Measurements from ENCODE around the gene GORASP1.

The GORASP1 gene

GRCh38 chr3:39148435-39149058 is 41.1 kb upstream of the GORASP1 start:
- Histone ChIP-seq H3K9ac (peak overlapping the region; percentile 97), H3K36me3 (peaks cover 32% of the 10 kb centered on the region), H3K4me3 (peak overlapping the region; percentile 100), H3K27ac (peak overlapping the region; percentile 99), H3K9me3 (no peaks in the 10 kb centered on the region), H3K4me2 (peak overlapping the region; percentile 98), H4K20me1 (peaks cover 65% of the 10 kb centered on the region), H3K4me1 (peaks cover 85% of the 10 kb centered on the region), H3K27me3 (no peaks in the 10 kb centered on the region)
- TF ChIP-seq Cebpa-rat (IDR thresholded peaks at IDR 0.05), result no peak

GRCh38 chr3:39147711-39148434 is 40.4 kb upstream of the GORASP1 start:
- Histone ChIP-seq H3K9me3 (no peaks in the 10 kb centered on the region), H3K27me3 (no peaks in the 10 kb centered on the region), H3K9ac (peak overlapping the region; percentile 97), H3K4me2 (peak overlapping the region; percentile 98), H3K27ac (peak overlapping the region; percentile 99), H3K4me1 (peaks cover 91% of the 10 kb centered on the region), H3K36me3 (peaks cover 38% of the 10 kb centered on the region), H3K4me3 (peak overlapping the region; percentile 100), H4K20me1 (peaks cover 67% of the 10 kb centered on the region)
- TF ChIP-seq Cebpa-rat (IDR thresholded peaks at IDR 0.05), result no peak

- H3K9ac ChIP-seq, result peak overlapping the region; percentile 97
- peak overlapping the region; percentile 100 for H3K4me3 ChIP-seq
- H4K20me1 ChIP-seq, result peaks cover 67% of the 10 kb centered on the region
These were observed 39.5 kb upstream of the GORASP1 start for GRCh38 chr3:39146611-39147591.

DNA sequence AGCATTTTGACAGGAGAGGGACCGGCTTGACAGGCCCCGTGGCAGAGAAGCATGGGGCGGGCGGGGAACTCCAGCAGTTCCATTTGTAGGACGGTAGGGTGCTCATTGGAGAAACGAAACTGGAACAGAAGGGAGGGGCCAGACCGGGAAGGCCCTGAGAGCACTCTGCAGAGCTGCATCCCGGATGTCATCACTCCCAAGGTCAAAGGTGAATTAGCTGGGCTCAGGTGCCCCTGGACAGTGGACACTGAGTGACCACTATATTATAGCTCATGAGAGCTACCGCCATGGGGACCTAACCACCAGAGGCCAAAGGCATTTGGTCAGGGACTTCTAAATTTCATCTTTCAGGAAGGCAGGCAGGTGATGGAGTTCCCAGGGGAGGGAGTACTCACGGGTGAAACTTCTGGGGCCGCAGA is 38.7 kb upstream of the GORASP1 start:
- no peaks in the 10 kb centered on the region for H3K9me3 ChIP-seq
- no peaks in the 10 kb centered on the region for H3K27me3 ChIP-seq
- peaks cover 67% of the 10 kb centered on the region for H4K20me1 ChIP-seq
- peaks cover 56% of the 10 kb centered on the region for H3K36me3 ChIP-seq
- peak overlapping the region; percentile 97 for H3K9ac ChIP-seq
- peak overlapping the region; percentile 99 for H3K27ac ChIP-seq
- peak overlapping the region; percentile 100 for H3K4me3 ChIP-seq
- H3K4me2 ChIP-seq, result peak overlapping the region; percentile 98
- no peak for TF ChIP-seq Cebpa-rat (IDR thresholded peaks at IDR 0.05)
- H3K4me1 ChIP-seq, result peaks cover 97% of the 10 kb centered on the region

More at GRCh38 chr3:39146611-39147591, 39.5 kb upstream of the GORASP1 start:
- Histone ChIP-seq H3K4me1 (peaks cover 97% of the 10 kb centered on the region), H3K4me2 (peak overlapping the region; percentile 98), H3K9me3 (no peaks in the 10 kb centered on the region), H3K36me3 (peaks cover 48% of the 10 kb centered on the region), H3K27me3 (no peaks in the 10 kb centered on the region), H3K27ac (peak overlapping the region; percentile 99)
- no peak for TF ChIP-seq Cebpa-rat (IDR thresholded peaks at IDR 0.05)

DNA sequence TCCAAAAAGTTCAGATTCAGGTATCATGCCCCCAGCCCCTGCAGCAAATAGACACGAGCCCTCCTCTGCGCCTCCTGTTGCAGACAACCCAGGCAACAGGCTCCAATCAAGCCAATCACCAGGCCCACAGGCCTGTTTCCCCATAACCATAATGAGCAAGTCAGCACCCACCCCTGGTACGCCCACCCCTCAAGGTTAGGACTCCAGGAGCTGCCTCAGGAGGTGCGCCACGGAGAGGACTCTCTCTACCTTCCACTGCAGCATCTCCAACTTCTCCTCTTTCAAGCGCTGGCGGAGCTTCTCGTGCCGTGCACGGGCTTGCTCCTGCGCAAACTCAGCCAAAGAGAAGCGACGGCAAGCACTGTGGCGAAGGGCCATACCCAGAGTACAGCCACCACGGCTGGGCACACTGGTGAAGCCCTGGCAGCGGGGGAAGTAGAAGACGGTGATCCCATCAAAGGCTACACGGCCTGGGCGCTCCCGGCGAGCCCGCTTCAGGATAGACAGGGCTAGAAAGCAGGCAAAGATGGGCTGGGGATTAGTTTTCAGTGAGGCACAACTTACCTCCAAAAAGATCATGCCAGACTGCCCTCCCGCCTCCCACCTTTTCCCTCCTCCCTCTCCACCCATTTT is 37.4 kb upstream of the GORASP1 start:
- TF ChIP-seq Cebpa-rat (IDR thresholded peaks at IDR 0.05), result no peak
- peaks cover 68% of the 10 kb centered on the region for H3K36me3 ChIP-seq

DNA sequence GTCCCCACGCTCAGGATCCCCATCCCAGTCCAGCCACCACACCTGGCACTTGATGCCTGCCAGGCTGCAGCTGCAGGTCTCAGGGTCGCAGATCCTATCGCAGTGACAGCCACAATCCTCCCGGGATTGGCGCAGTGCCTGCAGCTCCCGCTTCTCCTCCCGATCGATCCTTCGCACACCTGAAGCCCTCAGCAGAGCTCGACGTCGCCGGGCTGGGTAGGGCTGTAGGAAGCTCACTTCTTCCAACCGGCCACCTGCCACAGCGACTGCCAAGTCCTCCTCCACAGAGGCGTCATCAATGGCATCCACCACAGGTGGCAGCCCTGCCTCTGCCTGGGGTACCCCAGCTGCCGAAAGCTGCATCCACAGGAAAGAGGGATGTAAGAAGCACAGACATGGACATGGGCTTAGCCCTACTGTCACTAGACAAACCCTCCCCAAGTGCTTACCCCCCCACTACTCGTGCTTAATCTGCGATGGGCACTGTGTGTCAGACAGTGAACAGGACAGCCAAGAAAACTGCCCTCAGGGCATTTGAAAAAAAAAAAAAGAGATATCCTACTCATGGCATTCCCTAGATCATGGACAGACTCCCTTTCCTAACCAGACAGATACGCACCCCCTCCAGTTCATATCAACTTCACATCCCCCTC is 36.8 kb upstream of the GORASP1 start:
- Histone ChIP-seq H3K9me3 (no peaks in the 10 kb centered on the region), H3K36me3 (peaks cover 72% of the 10 kb centered on the region), H3K9ac (0 out of 2 replicates have a peak overlapping the region, but pooled peaks have one; percentile 15), H3K27me3 (no peaks in the 10 kb centered on the region), H3K4me3 (no peak overlapping the region), H3K4me2 (peak overlapping the region; percentile 98), H3K27ac (peak overlapping the region; percentile 74; the same call in 1 of the 2 replicates), H3K4me1 (peaks cover 88% of the 10 kb centered on the region), H4K20me1 (peaks cover 75% of the 10 kb centered on the region)
- TF ChIP-seq Cebpa-rat (IDR thresholded peaks at IDR 0.05), result no peak

More for the DNA sequence above, 37.4 kb upstream of the GORASP1 start:
- Histone ChIP-seq H3K4me1 (peaks cover 94% of the 10 kb centered on the region), H4K20me1 (peaks cover 70% of the 10 kb centered on the region), H3K27ac (no peak overlapping the region), H3K4me3 (no peak overlapping the region), H3K4me2 (peak overlapping the region; percentile 98), H3K9me3 (no peaks in the 10 kb centered on the region), H3K9ac (no peak overlapping the region), H3K27me3 (no peaks in the 10 kb centered on the region)

DNA sequence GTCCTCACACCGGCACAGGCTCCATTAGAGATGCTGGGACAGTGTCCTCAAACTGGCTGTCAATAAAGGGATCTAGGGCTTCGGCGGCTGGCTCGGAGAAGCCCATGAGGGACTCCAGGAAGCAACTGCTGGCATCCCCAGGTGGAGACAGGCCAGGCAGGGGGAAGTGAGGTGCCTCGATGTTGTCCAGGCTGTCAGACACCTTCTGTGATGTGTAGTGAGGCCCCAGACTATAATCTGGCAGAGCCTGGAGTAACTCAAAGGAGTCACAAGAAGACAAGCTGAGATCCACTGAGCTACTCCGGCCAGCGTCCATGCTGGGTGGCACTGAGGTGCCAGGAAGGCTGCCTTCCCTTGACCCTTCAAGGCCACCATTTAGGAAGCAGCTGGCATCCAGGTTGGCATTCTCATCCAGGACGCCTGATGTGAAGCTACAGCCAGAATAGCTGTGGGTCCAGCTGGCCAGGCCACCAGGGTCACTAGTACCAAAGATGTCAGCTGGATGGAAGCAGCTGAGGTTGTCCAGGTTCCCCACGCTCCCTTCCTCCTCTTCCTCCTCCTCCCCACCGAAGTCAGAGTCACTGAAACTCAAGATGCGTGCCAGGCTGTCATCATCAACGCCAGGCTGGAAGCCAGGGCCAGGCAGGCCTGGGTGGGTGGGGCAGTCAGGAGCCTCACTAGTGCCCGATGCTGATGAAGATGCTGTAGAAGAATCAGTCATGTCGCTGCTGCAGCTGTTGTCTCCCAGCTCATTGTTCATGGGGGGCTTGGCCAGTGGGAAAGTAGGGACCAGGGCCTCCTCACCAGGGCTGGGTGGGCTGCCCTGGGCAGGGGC is 35.8 kb upstream of the GORASP1 start:
- Histone ChIP-seq H3K9ac (0 out of 2 replicates have a peak overlapping the region, but pooled peaks have one; percentile 51), H3K36me3 (peaks cover 77% of the 10 kb centered on the region), H3K4me2 (peak overlapping the region; percentile 98), H3K27me3 (no peaks in the 10 kb centered on the region), H4K20me1 (peaks cover 83% of the 10 kb centered on the region), H3K27ac (peak overlapping the region; percentile 74; the same call in 1 of the 2 replicates), H3K4me1 (peaks cover 78% of the 10 kb centered on the region), H3K4me3 (no peak overlapping the region), H3K9me3 (no peaks in the 10 kb centered on the region)
- TF ChIP-seq Cebpa-rat (IDR thresholded peaks at IDR 0.05), result no peak

- H3K4me1 ChIP-seq, result peaks cover 70% of the 10 kb centered on the region
- H3K36me3 ChIP-seq, result peaks cover 89% of the 10 kb centered on the region
- no peak overlapping the region for H3K4me3 ChIP-seq
- peak overlapping the region; percentile 98 for H3K4me2 ChIP-seq
- H4K20me1 ChIP-seq, result peaks cover 83% of the 10 kb centered on the region
- TF ChIP-seq Cebpa-rat (IDR thresholded peaks at IDR 0.05), result no peak
- 0 out of 2 replicates have a peak overlapping the region, but pooled peaks have one; percentile 6 for H3K9ac ChIP-seq
- H3K9me3 ChIP-seq, result no peaks in the 10 kb centered on the region
- peak overlapping the region; percentile 74 for H3K27ac ChIP-seq
- H3K27me3 ChIP-seq, result no peaks in the 10 kb centered on the region
These were observed 34.6 kb upstream of the GORASP1 start for GRCh38 chr3:39142067-39142466.
